GM21423 (cell line): Measurements from ENCODE around the gene C5AR1.
"Not testable (repeated sequence)": the region's sequence is repeated elsewhere in the genome, so short reads cannot be mapped to it uniquely, and the experiment has no call there.

Source experiments
- ATAC-seq: cut with Tn5 transposase; IDR thresholded peaks from one replicate; pipeline ENCODE4 v1.9.1; 2021; ENCODE audit warnings: mild to moderate bottlenecking, moderate library complexity; ENCODE audit not compliant: unreplicated experiment

Gene C5AR1

GRCh38 chr19:47283405-47284059 lies 26.1 kb upstream of the C5AR1 start:
- no peak for ATAC-seq

- ATAC-seq, result no peak
These were observed 25.2 kb upstream of the C5AR1 start for GRCh38 chr19:47284324-47284899.

- ATAC-seq, result no peak
These were observed 13.6 kb upstream of the C5AR1 start for GRCh38 chr19:47296036-47296435.

GRCh38 chr19:47300867-47301266 lies 8.8 kb upstream of the C5AR1 start:
- not testable (repeated sequence) for ATAC-seq

- ATAC-seq, result no peak
These were observed 7.4 kb upstream of the C5AR1 start for GRCh38 chr19:47302249-47302648.

- no peak for ATAC-seq
These were observed 5.7 kb upstream of the C5AR1 start for GRCh38 chr19:47303966-47304365.

- no peak for ATAC-seq
These were observed 4.3 kb upstream of the C5AR1 start for GRCh38 chr19:47305309-47305751.

GRCh38 chr19:47306303-47306702 lies 3.4 kb upstream of the C5AR1 start:
- no peak for ATAC-seq

GRCh38 chr19:47309038-47309437 lies 623 bp upstream of the C5AR1 start:
- ATAC-seq, result no peak

- ATAC-seq, result no peak
These were observed 662 bp downstream of the C5AR1 start for GRCh38 chr19:47310323-47310722.

GRCh38 chr19:47310819-47311218 lies 1.2 kb downstream of the C5AR1 start:
- ATAC-seq, result no peak

- no peak for ATAC-seq
These were observed 2.8 kb downstream of the C5AR1 start for GRCh38 chr19:47312366-47313006.

GRCh38 chr19:47313754-47314295 lies 4.2 kb downstream of the C5AR1 start:
- no peak for ATAC-seq

GRCh38 chr19:47315125-47315821 lies 5.6 kb downstream of the C5AR1 start:
- ATAC-seq, result no peak

GRCh38 chr19:47316513-47316912 lies 6.9 kb downstream of the C5AR1 start:
- no peak for ATAC-seq

- no peak for ATAC-seq
These were observed 10.5 kb downstream of the C5AR1 start for GRCh38 chr19:47319923-47320871.

- no peak for ATAC-seq
These were observed 12.0 kb downstream of the C5AR1 start for GRCh38 chr19:47321630-47322029.

- ATAC-seq, result no peak
These were observed 12.4 kb downstream of the C5AR1 start for GRCh38 chr19:47322058-47322457.

GRCh38 chr19:47323409-47323808 lies 13.7 kb downstream of the C5AR1 start:
- ATAC-seq, result no peak

GRCh38 chr19:47323872-47324271 lies 14.2 kb downstream of the C5AR1 start:
- no peak for ATAC-seq
